ENCODE measurements around the gene FOXP1.

DNA sequence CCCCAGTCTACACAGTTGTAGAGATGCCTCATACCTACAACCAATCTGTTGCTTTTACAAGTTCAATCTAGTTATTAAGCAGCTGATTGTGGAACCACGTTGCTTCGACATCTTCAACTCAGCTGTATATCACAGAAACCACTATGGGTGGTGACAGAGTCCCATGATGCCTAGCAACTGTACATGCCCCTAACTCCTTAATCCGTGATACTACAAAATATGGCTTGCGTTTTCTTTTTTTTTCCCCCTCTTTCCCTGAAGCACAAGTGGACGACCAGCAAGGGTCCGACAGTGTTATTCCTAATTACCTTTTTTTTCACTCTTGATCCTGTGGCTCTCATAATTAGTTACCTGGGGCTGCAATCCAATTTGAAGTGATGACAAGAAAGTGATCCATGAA lies 478.6 kb downstream of the FOXP1 start:
- no peak for TF ChIP-seq HDGF (IDR thresholded peaks at IDR 0.05; ENCODE audit: borderline replicate concordance)
- no peak for TF ChIP-seq SP1 (IDR thresholded peaks at IDR 0.05)
- no peak for TF ChIP-seq ELF4 (IDR thresholded peaks at IDR 0.05)
- no peak for TF ChIP-seq FOXM1 (IDR thresholded peaks at IDR 0.05; ENCODE audit: borderline replicate concordance)
- no peak for TF ChIP-seq TARDBP (IDR thresholded peaks at IDR 0.05)
- no peak for TF ChIP-seq L3MBTL2 (conservative IDR thresholded peaks at IDR 0.05)
- TF ChIP-seq FOXA1 (IDR thresholded peaks at IDR 0.05) = no peak

Measured in HEK293T (cell line).